ENCODE measurements around the gene PPCS. TPM values are rescaled to one million over a fixed set of nuclear protein-coding genes. Genes with fewer than 3 reads are reported as not detected.
"Not testable (repeated sequence)": the region's sequence is repeated elsewhere in the genome, so short reads cannot be mapped to it uniquely, and the experiment has no call there.

Gene PPCS
- total RNA-seq, 2 donors from 2014 or later = 71.2 to 101 TPM

DNA sequence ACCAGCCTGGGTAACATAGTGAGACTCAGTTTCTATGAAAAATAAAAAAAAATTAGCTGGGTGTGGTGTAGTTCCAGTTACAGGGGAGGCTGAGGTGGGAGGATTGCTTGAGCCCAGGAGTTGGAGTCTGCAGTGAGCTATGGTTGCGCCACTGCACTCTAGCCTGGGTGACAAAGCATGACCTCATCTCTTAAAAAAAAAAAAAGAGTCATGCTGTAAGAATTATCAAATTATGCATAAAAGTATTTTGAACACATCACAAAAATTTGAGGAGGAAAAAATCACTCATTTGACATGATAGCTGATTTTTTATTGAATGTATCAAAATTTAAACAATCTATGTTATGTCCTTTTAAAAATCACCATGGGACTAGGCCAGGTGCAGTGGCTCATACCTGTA is 24.6 kb downstream of the PPCS start:
- Histone ChIP-seq H3K27ac (no peak overlapping the region), H3K4me3 (no peak overlapping the region), H3K4me1 (replicated peaks) (no peaks in the 10 kb centered on the region), H3K27me3 (replicated peaks; ENCODE audit: insufficient read depth) (no peaks in the 10 kb centered on the region), H3K36me3 (no peaks in the 10 kb centered on the region), H3K9me3 (no peaks in the 10 kb centered on the region)
- no peak for DNase-seq (ENCODE audit: low spot score)
- TF ChIP-seq, protein P1, sequence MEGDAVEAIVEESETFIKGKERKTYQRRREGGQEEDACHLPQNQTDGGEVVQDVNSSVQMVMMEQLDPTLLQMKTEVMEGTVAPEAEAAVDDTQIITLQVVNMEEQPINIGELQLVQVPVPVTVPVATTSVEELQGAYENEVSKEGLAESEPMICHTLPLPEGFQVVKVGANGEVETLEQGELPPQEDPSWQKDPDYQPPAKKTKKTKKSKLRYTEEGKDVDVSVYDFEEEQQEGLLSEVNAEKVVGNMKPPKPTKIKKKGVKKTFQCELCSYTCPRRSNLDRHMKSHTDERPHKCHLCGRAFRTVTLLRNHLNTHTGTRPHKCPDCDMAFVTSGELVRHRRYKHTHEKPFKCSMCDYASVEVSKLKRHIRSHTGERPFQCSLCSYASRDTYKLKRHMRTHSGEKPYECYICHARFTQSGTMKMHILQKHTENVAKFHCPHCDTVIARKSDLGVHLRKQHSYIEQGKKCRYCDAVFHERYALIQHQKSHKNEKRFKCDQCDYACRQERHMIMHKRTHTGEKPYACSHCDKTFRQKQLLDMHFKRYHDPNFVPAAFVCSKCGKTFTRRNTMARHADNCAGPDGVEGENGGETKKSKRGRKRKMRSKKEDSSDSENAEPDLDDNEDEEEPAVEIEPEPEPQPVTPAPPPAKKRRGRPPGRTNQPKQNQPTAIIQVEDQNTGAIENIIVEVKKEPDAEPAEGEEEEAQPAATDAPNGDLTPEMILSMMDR (IDR thresholded peaks at IDR 0.05) = no peak
- no peak for TF ChIP-seq POLR2A (IDR thresholded peaks at IDR 0.05)
- no peak for TF ChIP-seq POLR2AphosphoS5 (IDR thresholded peaks at IDR 0.05)
- intact Hi-C loops (cut with DNase I) = no loop called here
- 97% methylated on average over 1 of the region's 1 CpG for WGBS

DNA sequence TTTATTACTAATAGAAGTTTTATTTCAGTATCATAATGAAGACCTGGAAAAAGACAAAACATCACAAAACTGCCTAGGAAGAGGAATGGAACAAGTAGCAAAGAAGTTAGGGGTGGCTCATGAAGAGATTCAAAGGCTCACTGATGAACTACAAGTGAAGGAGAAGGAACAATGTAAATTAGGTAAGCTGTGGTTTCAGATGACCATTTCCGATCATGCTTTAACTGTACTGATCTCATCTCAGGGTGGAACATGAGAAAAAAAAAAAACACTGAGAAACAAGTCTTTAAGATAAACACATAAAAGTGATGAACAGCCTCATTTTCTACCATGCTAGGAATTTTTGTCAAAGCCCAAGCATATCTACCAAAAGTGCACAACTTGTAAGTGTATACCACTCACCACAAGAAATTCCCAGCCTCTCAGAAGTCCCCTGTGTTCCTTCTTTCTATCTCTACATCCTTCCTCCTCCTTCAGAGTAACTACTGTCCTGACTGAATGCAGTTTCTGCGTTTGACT is 26.4 kb downstream of the PPCS start:
- Histone ChIP-seq H3K9me3 (no peaks in the 10 kb centered on the region), H3K27ac (no peak overlapping the region), H3K4me3 (no peak overlapping the region), H3K4me1 (replicated peaks) (no peaks in the 10 kb centered on the region), H3K27me3 (replicated peaks; ENCODE audit: insufficient read depth) (no peaks in the 10 kb centered on the region), H3K36me3 (no peaks in the 10 kb centered on the region)
- 87% methylated on average over 2 of the region's 2 CpGs for WGBS
- intact Hi-C loops (cut with DNase I) = no loop called here
- no peak for DNase-seq (ENCODE audit: low spot score)
- TF ChIP-seq POLR2AphosphoS5 (IDR thresholded peaks at IDR 0.05) (no peak), POLR2A (IDR thresholded peaks at IDR 0.05) (no peak)
- TF ChIP-seq, protein P1 (IDR thresholded peaks at IDR 0.05) = no peak

DNA sequence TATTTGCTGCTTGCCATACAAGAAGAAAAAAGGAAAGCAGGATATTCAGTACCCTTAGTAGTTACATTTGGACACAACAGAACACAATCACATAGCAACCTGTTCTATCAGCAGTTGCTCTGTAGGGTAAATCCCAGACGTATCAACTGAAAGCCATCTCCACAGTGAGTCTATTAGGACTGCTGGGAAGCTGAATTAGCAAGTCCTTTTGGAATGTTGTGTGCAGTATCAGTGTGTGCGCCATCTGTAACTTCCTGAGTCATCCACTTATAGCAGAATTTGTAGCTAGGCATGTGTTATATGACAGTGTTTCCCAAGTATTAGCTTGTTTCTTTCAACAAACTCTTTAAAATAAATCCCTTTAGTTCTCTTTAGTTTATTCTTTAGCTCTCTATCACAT is 28.0 kb downstream of the PPCS start:
- no peaks in the 10 kb centered on the region for H3K9me3 ChIP-seq
- TF ChIP-seq POLR2AphosphoS5 (IDR thresholded peaks at IDR 0.05) (no peak), POLR2A (IDR thresholded peaks at IDR 0.05) (no peak)
- TF ChIP-seq, protein P1 (IDR thresholded peaks at IDR 0.05) = no peak
- no peak overlapping the region for H3K27ac ChIP-seq
- 87% methylated on average over 2 of the region's 2 CpGs for WGBS
- no peaks in the 10 kb centered on the region for H3K4me1 ChIP-seq (replicated peaks)
- no peak for DNase-seq (ENCODE audit: low spot score)
- intact Hi-C loops (cut with DNase I) = no loop called here
- no peaks in the 10 kb centered on the region for H3K27me3 ChIP-seq (replicated peaks; ENCODE audit: insufficient read depth)
- no peaks in the 10 kb centered on the region for H3K36me3 ChIP-seq
- H3K4me3 ChIP-seq = no peak overlapping the region

- DNase-seq (ENCODE audit: low spot score) = no peak
- Histone ChIP-seq H3K36me3 (no peaks in the 10 kb centered on the region), H3K27ac (no peak overlapping the region), H3K4me1 (replicated peaks) (no peaks in the 10 kb centered on the region), H3K4me3 (no peak overlapping the region), H3K27me3 (replicated peaks; ENCODE audit: insufficient read depth) (no peaks in the 10 kb centered on the region), H3K9me3 (no peaks in the 10 kb centered on the region)
- intact Hi-C loops (cut with DNase I) = no loop called here
- 94% methylated on average over 3 of the region's 3 CpGs for WGBS
- TF ChIP-seq, protein P1 (IDR thresholded peaks at IDR 0.05) = no peak
- TF ChIP-seq POLR2AphosphoS5 (IDR thresholded peaks at IDR 0.05) (no peak), POLR2A (IDR thresholded peaks at IDR 0.05) (no peak)
Observed at GRCh38 chr1:42490237-42490636, 33.9 kb downstream of the PPCS start.

DNA sequence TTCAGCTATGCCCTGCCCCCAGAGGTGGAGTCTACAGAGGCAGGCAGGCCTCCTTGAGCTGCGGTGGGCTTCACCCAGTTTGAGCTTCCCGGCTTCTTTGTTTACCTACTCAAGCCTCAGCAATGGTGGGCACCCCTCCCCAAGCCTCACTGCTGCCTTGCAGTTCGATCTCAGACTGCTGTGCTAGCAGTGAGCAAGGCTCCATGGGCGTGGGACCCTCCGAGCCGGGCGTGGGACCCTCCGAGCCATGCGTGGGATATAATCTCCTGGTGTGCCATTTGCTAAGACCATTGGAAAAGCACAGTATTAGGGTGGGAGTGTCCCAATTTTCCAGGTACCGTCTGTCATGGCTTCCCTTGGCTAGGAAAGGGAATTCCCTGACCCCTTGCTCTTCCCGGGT is 45.7 kb downstream of the PPCS start:
- H3K27me3 ChIP-seq (replicated peaks; ENCODE audit: insufficient read depth); H3K27ac ChIP-seq; intact Hi-C loops (cut with DNase I); H3K4me3 ChIP-seq; H3K36me3 ChIP-seq; H3K9me3 ChIP-seq; DNase-seq (ENCODE audit: low spot score); H3K4me1 ChIP-seq (replicated peaks): not testable (repeated sequence)
- 94% methylated on average over 11 of the region's 11 CpGs for WGBS

All from prostate gland (tissue), 2 donors.